GM12878 (cell line): ENCODE measurements around the gene WDR43. TPM values are rescaled to one million over a fixed set of nuclear protein-coding genes. Genes with fewer than 3 reads are reported as not detected.

Experiments used
- ATAC-seq: fragments of 200-7000 bp; cut with Tn5 transposase; 3 replicates; pipeline ENCODE4 v1.9.1; 2020; ENCODE audit warnings: mild to moderate bottlenecking, moderate library complexity
- BruUV-seq: library from RNA; stranded (reverse); fragments of 400-500 nt; replicated peaks from 2 replicates; lab custom pipeline; 2021; lab: Mats Ljungman, UMichigan
- CTCF ChIA-PET: fragments of 300-600 bp; sonication (Branson Sonifier 250); formaldehyde crosslinking; extraction: SDS; loops from one replicate; lab custom pipeline; 2021; ENCODE audit warnings: inconsistent platforms; lab: Yijun Ruan, JAX
- POLR2A ChIA-PET: fragments of 350-600 bp; formaldehyde crosslinking; extraction: SDS; loops from one replicate; lab custom pipeline; 2021; ENCODE audit warnings: inconsistent platforms; lab: Charles Lee
- RAD21 ChIA-PET: fragments of 300-600 bp; sonication (Branson Sonifier 250); formaldehyde crosslinking; loops from one replicate; lab custom pipeline; 2023; ENCODE audit warnings: antibody characterized with exemption; ENCODE audit not compliant: unreplicated experiment; lab: Charles Lee
- SMC1A ChIA-PET: fragments of 300-600 bp; sonication (Branson Sonifier 250); formaldehyde crosslinking; loops from one replicate; lab custom pipeline; 2023; ENCODE audit not compliant: unreplicated experiment, uncharacterized antibody; lab: Charles Lee
- DNase-seq: peaks from one replicate; pipeline ENCODE4 v3.0.0-alpha.2; 2011; ENCODE audit warnings: low read depth, low spot score
- FAIRE-seq: peaks from 3 replicates; lab custom pipeline; 2011; peaks lifted over from hg19 to GRCh38; lab: Jason Lieb, UNC
- H2AFZ ChIP-seq: 2 replicates; pipeline ENCODE4 v1.6.0; 2011; ENCODE audit warnings: low read depth, low read length, control low read depth; ENCODE audit not compliant: control insufficient read depth
- H3K27ac ChIP-seq: 2 replicates; pipeline ENCODE4 v1.5.1; 2011; ENCODE audit warnings: control low read depth; ENCODE audit not compliant: control insufficient read depth, insufficient read depth
- H3K27me3 ChIP-seq, 2 experiments: replicated peaks in 1 of 2; 2 replicates each; pipeline versions ENCODE4 v1.6.0 to v1.6.1; 2011; ENCODE audit warnings: low read length in 1 of 2; ENCODE audit not compliant: control insufficient read depth in 2 of 2, insufficient read depth in 2 of 2
- H3K36me3 ChIP-seq, 2 experiments: 2 replicates each; pipeline ENCODE4 v1.5.1; 2011; ENCODE audit warnings: low read length in 1 of 2; ENCODE audit not compliant: control insufficient read depth in 2 of 2, insufficient read depth in 2 of 2
- H3K4me1 ChIP-seq: 2 replicates; pipeline ENCODE4 v1.6.1; 2011; ENCODE audit warnings: mild to moderate bottlenecking, low read length, moderate library complexity, mixed read lengths; ENCODE audit not compliant: control insufficient read depth, insufficient read depth
- H3K4me2 ChIP-seq: 2 replicates; pipeline ENCODE4 v1.6.0; 2011; ENCODE audit warnings: control low read depth; ENCODE audit not compliant: control insufficient read depth, insufficient read depth
- H3K4me3 ChIP-seq: fragments of 200-600 bp; sonication (generic); 2 replicates; pipeline ENCODE4 v1.5.1; 2016
- H3K79me2 ChIP-seq: 2 replicates; pipeline ENCODE4 v1.6.0; 2011; ENCODE audit warnings: low read length; ENCODE audit not compliant: control insufficient read depth, insufficient read depth
- H3K9ac ChIP-seq: 2 replicates; pipeline ENCODE4 v1.8.0; 2011; ENCODE audit warnings: low read length, control low read depth, mixed read lengths; ENCODE audit not compliant: control insufficient read depth, insufficient read depth
- H3K9me3 ChIP-seq: replicated peaks from 3 replicates; pipeline ENCODE4 v1.5.1; 2011; ENCODE audit warnings: mild to moderate bottlenecking, low read length; ENCODE audit not compliant: control insufficient read depth, insufficient read depth
- H4K20me1 ChIP-seq: 2 replicates; pipeline ENCODE4 v1.6.0; 2011; ENCODE audit not compliant: control insufficient read depth, insufficient read depth
- BACH1 ChIP-seq: fragments of 450-650 bp; IDR thresholded peaks from 2 replicates; pipeline ENCODE4 v1.6.1; 2017; ENCODE audit warnings: mild to moderate bottlenecking, borderline replicate concordance
- BCL11A ChIP-seq: IDR thresholded peaks from 2 replicates; pipeline ENCODE4 v1.6.1; 2011; ENCODE audit warnings: low read depth, low read length
- DPF2 ChIP-seq: fragments of 450-650 bp; IDR thresholded peaks from 2 replicates; pipeline ENCODE4 v1.6.1; 2017; ENCODE audit warnings: mild to moderate bottlenecking
- JUND ChIP-seq: IDR thresholded peaks from 2 replicates; pipeline ENCODE4 v1.6.1; 2012; ENCODE audit warnings: low read depth, mild to moderate bottlenecking, low read length, improper control_type of control experiment, moderate library complexity
- LARP7 ChIP-seq: fragments of 450-650 bp; IDR thresholded peaks from 2 replicates; pipeline ENCODE4 v1.6.1; 2017; ENCODE audit warnings: mild to moderate bottlenecking
- NR2F1 ChIP-seq: fragments of 450-650 bp; conservative IDR thresholded peaks from 2 replicates; pipeline ENCODE4 v1.6.1; 2017; ENCODE audit warnings: mild to moderate bottlenecking
- POLR2AphosphoS5 ChIP-seq: IDR thresholded peaks from 2 replicates; pipeline ENCODE4 v1.6.1; 2011; ENCODE audit warnings: mild to moderate bottlenecking, low read length, inconsistent platforms
- RAD51 ChIP-seq: fragments of 450-650 bp; IDR thresholded peaks from 2 replicates; pipeline ENCODE4 v1.6.1; 2016; ENCODE audit warnings: moderate library complexity, mild to moderate bottlenecking, inconsistent platforms
- RB1 ChIP-seq: fragments of 450-650 bp; formaldehyde crosslinking; IDR thresholded peaks from 2 replicates; pipeline ENCODE4 v1.6.1; 2017; ENCODE audit warnings: mild to moderate bottlenecking, borderline replicate concordance
- TAF1 ChIP-seq: IDR thresholded peaks from 2 replicates; pipeline ENCODE4 v1.6.1; 2011; ENCODE audit warnings: mild to moderate bottlenecking, low read depth, low read length, borderline replicate concordance
- TBL1XR1 ChIP-seq: IDR thresholded peaks from 2 replicates; pipeline ENCODE4 v1.6.1; 2012; ENCODE audit warnings: low read depth, low read length, improper control_type of control experiment
- WGBS: methylation state at CpG from one replicate; pipeline ENCODE4 v1.1.6; 2016; ENCODE audit warnings: low lambda C conversion rate; ENCODE audit not compliant: insufficient replicate concordance, insufficient coverage; ENCODE audit errors: missing lambda C conversion rate; 5-methylcytosine and 5-hydroxymethylcytosine counted together
- in situ Hi-C: fragments of 300-500 bp; cut with MboI; formaldehyde crosslinking; loops from 9 replicates; pipeline ENCODE4 v1.14.3; 2018; ENCODE audit warnings: mixed read lengths
- intact Hi-C: fragments of 100-400 bp; cut with micrococcal nuclease; formaldehyde crosslinking; loops from one replicate; pipeline ENCODE4 v1.14.2; 2022; ENCODE audit not compliant: unreplicated experiment
- polyA plus RNA-seq, 11 experiments: library from polyadenylated mRNA; depleted of rRNA in 4 of 11; unstranded in 6 of 11; stranded (reverse) in 5 of 11; fragments of >200 nt; fragmentation: Nextera tagmentation in 4 of 11; fragmentation: Illumina TruSeq in 1 of 11; extraction: Ambion mirVana in 4 of 11; extraction: Trizol in 1 of 11; gene quantifications; 1 replicate in 1 of 11; 2 replicates in 10 of 11; pipeline versions ENCODE4 v1.2.1 to v1.2.3, GENCODE V29; 2011 to 2016; ENCODE audit warnings: inconsistent platforms in 2 of 11, missing spikeins in 2 of 11, low read depth in 1 of 11
- total RNA-seq, 4 experiments: library from RNA; depleted of rRNA in 3 of 4; stranded (reverse); fragments of >200 nt in 3 of 4; fragmentation: Illumina TruSeq in 1 of 4; extraction: Trizol in 1 of 4; gene quantifications; 2 replicates each; pipeline versions ENCODE4 v1.2.1 to v1.2.3, GENCODE V29; 2013 to 2021
- TF ChIP-seq, protein P1 (sequence below): IDR thresholded peaks from 2 replicates; pipeline ENCODE4 v1.6.1; 2011; ENCODE audit warnings: low read depth, low read length, improper control_type of control experiment, borderline replicate concordance
- TF ChIP-seq, protein P2 (sequence below): fragments of 450-650 bp; IDR thresholded peaks from 2 replicates; pipeline ENCODE4 v1.6.1; 2017; ENCODE audit warnings: low read depth, mild to moderate bottlenecking, moderate library complexity
- TF ChIP-seq, protein P3 (sequence below): fragments of 450-650 bp; IDR thresholded peaks from 2 replicates; pipeline ENCODE4 v1.6.1; 2017; ENCODE audit warnings: mild to moderate bottlenecking, low read depth, inconsistent platforms; ENCODE audit not compliant: poor library complexity, severe bottlenecking

WDR43 gene
- total and polyA plus RNA-seq, 10 of the 15 experiments (the other 5 are each of a cell fraction or from before 2014, with no cell fraction given): 39.3 to 153 (median 81.9) TPM

DNA sequence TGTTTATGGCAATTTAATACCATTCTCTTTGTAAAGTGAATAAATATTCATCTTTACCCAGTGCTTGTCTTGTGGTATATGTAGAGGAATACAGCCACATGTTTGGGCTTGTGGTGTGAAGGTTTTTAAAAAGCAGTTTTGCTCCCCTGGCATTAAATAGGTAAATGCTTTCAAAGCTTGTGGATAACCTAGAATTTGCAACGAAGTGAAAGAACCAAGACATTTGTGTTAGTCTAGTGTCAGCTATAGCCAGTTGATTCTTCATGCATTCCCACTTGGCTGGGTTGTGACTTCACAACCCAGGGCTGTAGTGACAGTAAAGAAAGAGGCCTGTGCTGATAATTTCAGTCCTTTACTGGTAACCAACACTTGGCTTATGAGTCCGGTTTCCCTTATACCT is 53.7 kb downstream of the WDR43 start:
- no peaks in the 10 kb centered on the region for H4K20me1 ChIP-seq
- TF ChIP-seq RB1 (no peak), NR2F1 (no peak), LARP7 (no peak), TAF1 (no peak), POLR2AphosphoS5 (0 out of 2 replicates have a peak, but pooled peaks have one; percentile 31), DPF2 (no peak)
- TF ChIP-seq, all 136 proteins: peak for 1
- no peak overlapping the region for H2AFZ ChIP-seq
- no peaks in the 10 kb centered on the region for H3K4me1 ChIP-seq
- H3K36me3 ChIP-seq: peaks cover 9 to 26% of the 10 kb centered on the region in 2 experiments
- ATAC-seq: no peak
- no peak for DNase-seq
- H3K4me2 ChIP-seq: no peak overlapping the region
- H3K9ac ChIP-seq: no peak overlapping the region
- no peak overlapping the region for H3K27ac ChIP-seq
- ChIA-PET POLR2A (no interaction called here), SMC1A (interaction anchor here (1.7 kb wide), 1 partner anchor 10 kb away, joined by 6 read pairs; no protein-coding TSS in a partner anchor), CTCF (interaction anchor here (0.7 kb wide), 1 partner anchor 128 kb away, joined by 3 read pairs; no protein-coding TSS in a partner anchor), RAD21 (no interaction called here)
- no peaks in the 10 kb centered on the region for H3K79me2 ChIP-seq
- FAIRE-seq: peak; percentile 31
- peaks cover 2% of the 10 kb centered on the region; the same call in 2 of the 3 replicates for H3K9me3 ChIP-seq
- intact Hi-C loops (no loop called here), in situ Hi-C loops (no loop called here)
- H3K27me3 ChIP-seq: no peaks in the 10 kb centered on the region
- 96% methylated on average over 2 of the region's 2 CpGs for WGBS
- BruUV-seq: no TSS peak
- no peak overlapping the region for H3K4me3 ChIP-seq

DNA sequence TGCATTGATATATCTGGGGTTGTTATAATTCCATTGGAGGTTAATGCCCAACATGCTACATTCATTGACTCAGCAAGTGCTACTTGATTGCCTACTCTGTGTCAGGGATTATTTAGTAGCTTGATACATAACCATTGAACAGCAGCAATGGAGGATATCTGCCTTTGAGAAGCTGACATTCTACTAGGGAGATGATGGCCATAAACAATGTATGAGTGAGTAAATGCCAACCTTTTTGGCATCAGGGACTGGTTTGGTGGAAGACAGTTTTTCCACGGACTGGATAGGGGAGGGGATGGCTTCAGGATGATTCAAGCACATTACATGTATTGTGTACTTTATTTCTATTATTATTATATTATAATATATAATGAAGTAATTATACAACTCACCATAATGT is 54.7 kb downstream of the WDR43 start:
- Histone ChIP-seq H3K79me2 (no peaks in the 10 kb centered on the region), H3K4me1 (no peaks in the 10 kb centered on the region), H2AFZ (no peak overlapping the region), H3K27me3 (no peaks in the 10 kb centered on the region), H3K9ac (no peak overlapping the region), H3K4me3 (no peak overlapping the region), H3K36me3 (peaks cover 6 to 26% of the 10 kb centered on the region in 2 experiments), H3K4me2 (no peak overlapping the region), H4K20me1 (no peaks in the 10 kb centered on the region), H3K9me3 (peaks cover 2% of the 10 kb centered on the region; the same call in 2 of the 3 replicates), H3K27ac (no peak overlapping the region)
- RAD21 ChIA-PET: interaction anchor here (0.7 kb wide), 1 partner anchor 12 kb away, joined by 3 read pairs; no protein-coding TSS in a partner anchor
- no TSS peak for BruUV-seq
- CTCF ChIA-PET: no interaction called here
- POLR2A ChIA-PET: no interaction called here
- FAIRE-seq (no peak), ATAC-seq (no peak), DNase-seq (no peak)
- intact Hi-C loops: no loop called here
- SMC1A ChIA-PET: no interaction called here
- 95% methylated on average over 1 of the region's 1 CpG for WGBS
- in situ Hi-C loops: no loop called here
- TF ChIP-seq JUND (no peak), RAD51 (no peak), BACH1 (no peak), LARP7 (no peak), RB1 (no peak), TBL1XR1 (no peak), BCL11A (no peak)
- TF ChIP-seq, protein P1, sequence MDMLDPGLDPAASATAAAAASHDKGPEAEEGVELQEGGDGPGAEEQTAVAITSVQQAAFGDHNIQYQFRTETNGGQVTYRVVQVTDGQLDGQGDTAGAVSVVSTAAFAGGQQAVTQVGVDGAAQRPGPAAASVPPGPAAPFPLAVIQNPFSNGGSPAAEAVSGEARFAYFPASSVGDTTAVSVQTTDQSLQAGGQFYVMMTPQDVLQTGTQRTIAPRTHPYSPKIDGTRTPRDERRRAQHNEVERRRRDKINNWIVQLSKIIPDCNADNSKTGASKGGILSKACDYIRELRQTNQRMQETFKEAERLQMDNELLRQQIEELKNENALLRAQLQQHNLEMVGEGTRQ: no peak
- TF ChIP-seq, protein P2, sequence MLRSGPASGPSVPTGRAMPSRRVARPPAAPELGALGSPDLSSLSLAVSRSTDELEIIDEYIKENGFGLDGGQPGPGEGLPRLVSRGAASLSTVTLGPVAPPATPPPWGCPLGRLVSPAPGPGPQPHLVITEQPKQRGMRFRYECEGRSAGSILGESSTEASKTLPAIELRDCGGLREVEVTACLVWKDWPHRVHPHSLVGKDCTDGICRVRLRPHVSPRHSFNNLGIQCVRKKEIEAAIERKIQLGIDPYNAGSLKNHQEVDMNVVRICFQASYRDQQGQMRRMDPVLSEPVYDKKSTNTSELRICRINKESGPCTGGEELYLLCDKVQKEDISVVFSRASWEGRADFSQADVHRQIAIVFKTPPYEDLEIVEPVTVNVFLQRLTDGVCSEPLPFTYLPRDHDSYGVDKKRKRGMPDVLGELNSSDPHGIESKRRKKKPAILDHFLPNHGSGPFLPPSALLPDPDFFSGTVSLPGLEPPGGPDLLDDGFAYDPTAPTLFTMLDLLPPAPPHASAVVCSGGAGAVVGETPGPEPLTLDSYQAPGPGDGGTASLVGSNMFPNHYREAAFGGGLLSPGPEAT: no peak
- TF ChIP-seq, protein P3, sequence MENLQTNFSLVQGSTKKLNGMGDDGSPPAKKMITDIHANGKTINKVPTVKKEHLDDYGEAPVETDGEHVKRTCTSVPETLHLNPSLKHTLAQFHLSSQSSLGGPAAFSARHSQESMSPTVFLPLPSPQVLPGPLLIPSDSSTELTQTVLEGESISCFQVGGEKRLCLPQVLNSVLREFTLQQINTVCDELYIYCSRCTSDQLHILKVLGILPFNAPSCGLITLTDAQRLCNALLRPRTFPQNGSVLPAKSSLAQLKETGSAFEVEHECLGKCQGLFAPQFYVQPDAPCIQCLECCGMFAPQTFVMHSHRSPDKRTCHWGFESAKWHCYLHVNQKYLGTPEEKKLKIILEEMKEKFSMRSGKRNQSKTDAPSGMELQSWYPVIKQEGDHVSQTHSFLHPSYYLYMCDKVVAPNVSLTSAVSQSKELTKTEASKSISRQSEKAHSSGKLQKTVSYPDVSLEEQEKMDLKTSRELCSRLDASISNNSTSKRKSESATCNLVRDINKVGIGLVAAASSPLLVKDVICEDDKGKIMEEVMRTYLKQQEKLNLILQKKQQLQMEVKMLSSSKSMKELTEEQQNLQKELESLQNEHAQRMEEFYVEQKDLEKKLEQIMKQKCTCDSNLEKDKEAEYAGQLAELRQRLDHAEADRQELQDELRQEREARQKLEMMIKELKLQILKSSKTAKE: no peak
